Neutrophil (primary cell): ENCODE data around the gene PRKN.

Experiments
- H3K27ac ChIP-seq: fragments of 200-600 bp; sonication (generic); 2 replicates; pipeline ENCODE4 v1.5.1; 2016; ENCODE audit warnings: mild to moderate bottlenecking, moderate library complexity
- H3K27me3 ChIP-seq: fragments of 200-600 bp; sonication (generic); 2 replicates; pipeline ENCODE4 v1.6.0; 2016; ENCODE audit warnings: mild to moderate bottlenecking
- H3K36me3 ChIP-seq: fragments of 200-600 bp; sonication (generic); 2 replicates; pipeline ENCODE4 v1.5.1; 2017
- H3K4me1 ChIP-seq, 2 experiments: fragments of 200-600 bp in 1 of 2; sonication (generic) in 1 of 2; 1 replicate in 1 of 2; 2 replicates in 1 of 2; pipeline versions ENCODE4 v1.5.1 to v1.6.1; 2013 to 2016; ENCODE audit warnings: low read depth in 1 of 2, low read length in 1 of 2, mild to moderate bottlenecking in 1 of 2, moderate library complexity in 1 of 2; ENCODE audit not compliant: control insufficient read depth in 1 of 2, insufficient read depth in 1 of 2
- H3K4me3 ChIP-seq, 2 experiments: fragments of 200-600 bp in 1 of 2; sonication (generic) in 1 of 2; 1 replicate in 1 of 2; 2 replicates in 1 of 2; pipeline ENCODE4 v1.5.1; 2013 to 2016; ENCODE audit warnings: low read depth in 1 of 2, low read length in 1 of 2, mild to moderate bottlenecking in 1 of 2, moderate library complexity in 1 of 2
- H3K9me3 ChIP-seq: fragments of 200-600 bp; sonication (generic); 2 replicates; pipeline ENCODE4 v1.5.1; 2016
- TF ChIP-seq, protein P1 (sequence below): fragments of 200-600 bp; sonication (generic); IDR thresholded peaks from 2 replicates; pipeline ENCODE4 v1.5.1; 2016; ENCODE audit warnings: antibody characterized with exemption

The PRKN gene

GRCh38 chr6:161300823-161301222 is 1426.7 kb downstream of the PRKN start:
- TF ChIP-seq, protein P1, sequence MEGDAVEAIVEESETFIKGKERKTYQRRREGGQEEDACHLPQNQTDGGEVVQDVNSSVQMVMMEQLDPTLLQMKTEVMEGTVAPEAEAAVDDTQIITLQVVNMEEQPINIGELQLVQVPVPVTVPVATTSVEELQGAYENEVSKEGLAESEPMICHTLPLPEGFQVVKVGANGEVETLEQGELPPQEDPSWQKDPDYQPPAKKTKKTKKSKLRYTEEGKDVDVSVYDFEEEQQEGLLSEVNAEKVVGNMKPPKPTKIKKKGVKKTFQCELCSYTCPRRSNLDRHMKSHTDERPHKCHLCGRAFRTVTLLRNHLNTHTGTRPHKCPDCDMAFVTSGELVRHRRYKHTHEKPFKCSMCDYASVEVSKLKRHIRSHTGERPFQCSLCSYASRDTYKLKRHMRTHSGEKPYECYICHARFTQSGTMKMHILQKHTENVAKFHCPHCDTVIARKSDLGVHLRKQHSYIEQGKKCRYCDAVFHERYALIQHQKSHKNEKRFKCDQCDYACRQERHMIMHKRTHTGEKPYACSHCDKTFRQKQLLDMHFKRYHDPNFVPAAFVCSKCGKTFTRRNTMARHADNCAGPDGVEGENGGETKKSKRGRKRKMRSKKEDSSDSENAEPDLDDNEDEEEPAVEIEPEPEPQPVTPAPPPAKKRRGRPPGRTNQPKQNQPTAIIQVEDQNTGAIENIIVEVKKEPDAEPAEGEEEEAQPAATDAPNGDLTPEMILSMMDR, result no peak
- Histone ChIP-seq H3K9me3 (no peaks in the 10 kb centered on the region), H3K27ac (no peak overlapping the region), H3K4me1 (no peaks in the 10 kb centered on the region), H3K36me3 (no peaks in the 10 kb centered on the region), H3K4me3 (no peak overlapping the region), H3K27me3 (no peaks in the 10 kb centered on the region)

DNA sequence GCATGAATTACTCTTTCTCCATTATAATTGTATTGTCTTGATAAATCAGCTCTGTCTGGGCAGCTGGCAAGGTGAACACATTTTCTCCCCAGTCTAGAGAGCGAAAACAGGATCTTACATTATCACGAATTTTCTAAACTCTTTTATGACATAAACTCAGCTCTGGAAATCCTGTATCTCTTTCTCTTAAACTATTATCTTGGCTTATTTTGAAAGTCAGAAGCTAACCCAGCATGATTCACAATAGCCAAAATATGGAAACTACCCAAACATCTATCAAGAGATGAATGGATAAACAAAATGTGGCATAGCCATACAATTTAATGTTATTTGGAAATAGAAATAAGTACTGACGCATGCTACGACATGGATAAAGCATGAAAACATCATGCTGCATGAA is 1427.8 kb downstream of the PRKN start:
- Histone ChIP-seq H3K4me3 (no peak overlapping the region), H3K9me3 (no peaks in the 10 kb centered on the region), H3K4me1 (no peaks in the 10 kb centered on the region), H3K36me3 (no peaks in the 10 kb centered on the region), H3K27ac (no peak overlapping the region), H3K27me3 (no peaks in the 10 kb centered on the region)
- TF ChIP-seq, protein P1, result no peak
